D721Med (cell line): Measurements from ENCODE around the gene LIPN.

ENCODE experiments used
- DNase-seq: peaks from one replicate; pipeline ENCODE4 v3.0.0; 2011; ENCODE audit warnings: low spot score; ENCODE audit not compliant: insufficient read length
- FAIRE-seq: peaks from 2 replicates; lab custom pipeline; 2011; peaks lifted over from hg19 to GRCh38; lab: Jason Lieb, UNC
- CTCF ChIP-seq: IDR thresholded peaks from 2 replicates; pipeline ENCODE4 v1.5.1; 2012; ENCODE audit warnings: mild to moderate bottlenecking, control low read depth; ENCODE audit not compliant: insufficient read depth; ENCODE audit errors: missing control alignments

Gene LIPN

GRCh38 chr10:88782222-88782621, 22.4 kb downstream of the LIPN start:
- no peak for FAIRE-seq
- no peak for TF ChIP-seq CTCF
- no peak for DNase-seq

GRCh38 chr10:88783724-88784123, 23.9 kb downstream of the LIPN start:
- no peak for TF ChIP-seq CTCF
- FAIRE-seq (no peak), DNase-seq (no peak)

- DNase-seq (no peak), FAIRE-seq (no peak)
- no peak for TF ChIP-seq CTCF
Measured at GRCh38 chr10:88786032-88786770, 26.4 kb downstream of the LIPN start.

- DNase-seq (no peak), FAIRE-seq (no peak)
- TF ChIP-seq CTCF: no peak
Measured at GRCh38 chr10:88787463-88787862, 27.6 kb downstream of the LIPN start.

GRCh38 chr10:88788924-88789323, 29.1 kb downstream of the LIPN start:
- TF ChIP-seq CTCF: no peak
- no peak for DNase-seq
- FAIRE-seq: no peak

GRCh38 chr10:88791924-88792323, 32.1 kb downstream of the LIPN start:
- DNase-seq (no peak), FAIRE-seq (no peak)
- peak; percentile 36 for TF ChIP-seq CTCF

- FAIRE-seq (no peak), DNase-seq (no peak)
- TF ChIP-seq CTCF: no peak
Measured at GRCh38 chr10:88792661-88793060, 32.8 kb downstream of the LIPN start.
